LNCAP (cell line): ENCODE results near the gene KRTAP5-2.
"Not testable (repeated sequence)": the region's sequence is repeated elsewhere in the genome, so short reads cannot be mapped to it uniquely, and the experiment has no call there.

Experiments used
- CTCF ChIP-seq: fragments of 450-650 bp; IDR thresholded peaks from 2 replicates; pipeline ENCODE4 v1.5.1; 2017; ENCODE audit warnings: mild to moderate bottlenecking

KRTAP5-2 gene

GRCh38 chr11:1598816-1599215, 722 bp upstream of the KRTAP5-2 start:
- TF ChIP-seq CTCF, result no peak

GRCh38 chr11:1597331-1597993, 632 bp downstream of the KRTAP5-2 start:
- TF ChIP-seq CTCF, result no peak

DNA sequence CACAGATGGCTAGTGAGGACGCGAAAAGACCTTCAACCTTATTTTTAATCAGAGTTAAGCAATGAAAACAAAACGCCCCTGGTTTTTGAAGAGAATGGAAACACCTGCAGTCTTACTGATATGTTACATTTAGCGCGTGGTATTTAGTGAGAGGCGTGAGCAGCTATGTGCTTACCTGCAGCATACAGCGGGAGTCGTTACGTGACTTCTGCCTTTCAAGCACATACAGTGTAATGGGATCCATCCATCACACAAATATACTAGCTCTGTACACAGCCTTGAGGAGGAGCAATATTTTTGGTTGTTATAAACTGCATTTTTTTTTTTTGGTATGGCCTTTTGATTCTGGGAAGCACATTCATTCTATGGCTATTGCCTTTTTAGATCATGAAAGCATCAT, 5.5 kb downstream of the KRTAP5-2 start:
- TF ChIP-seq CTCF, result no peak

GRCh38 chr11:1589996-1590395, 8.1 kb downstream of the KRTAP5-2 start:
- TF ChIP-seq CTCF, result no peak

DNA sequence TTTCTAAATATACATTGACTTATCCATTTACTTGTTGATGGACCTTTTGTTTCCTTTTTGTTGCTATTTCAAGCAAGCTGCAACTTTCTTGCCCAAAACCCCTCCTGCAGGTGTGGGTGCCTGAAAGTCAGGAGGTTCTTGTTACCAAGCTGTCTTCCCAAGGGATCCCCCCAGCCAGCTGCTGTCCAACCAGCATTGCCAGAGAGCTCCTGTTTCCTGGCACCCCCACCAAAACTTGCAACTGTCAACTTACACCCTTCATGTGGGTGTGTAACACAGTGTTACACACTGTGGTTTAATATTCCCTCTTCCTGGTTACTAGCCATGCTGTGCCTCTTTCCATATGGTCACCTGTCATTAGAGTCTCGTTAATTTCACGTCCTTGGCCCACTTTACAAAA, 11.4 kb downstream of the KRTAP5-2 start:
- no peak for TF ChIP-seq CTCF

GRCh38 chr11:1584661-1585370, 13.3 kb downstream of the KRTAP5-2 start, which contains the start of gene KRTAP5-1:
KRTAP5-1 (minus strand) TSS chr11:1585283; CDS start chr11:1585249, 34 bp downstream.
- not testable (repeated sequence) for TF ChIP-seq CTCF

DNA sequence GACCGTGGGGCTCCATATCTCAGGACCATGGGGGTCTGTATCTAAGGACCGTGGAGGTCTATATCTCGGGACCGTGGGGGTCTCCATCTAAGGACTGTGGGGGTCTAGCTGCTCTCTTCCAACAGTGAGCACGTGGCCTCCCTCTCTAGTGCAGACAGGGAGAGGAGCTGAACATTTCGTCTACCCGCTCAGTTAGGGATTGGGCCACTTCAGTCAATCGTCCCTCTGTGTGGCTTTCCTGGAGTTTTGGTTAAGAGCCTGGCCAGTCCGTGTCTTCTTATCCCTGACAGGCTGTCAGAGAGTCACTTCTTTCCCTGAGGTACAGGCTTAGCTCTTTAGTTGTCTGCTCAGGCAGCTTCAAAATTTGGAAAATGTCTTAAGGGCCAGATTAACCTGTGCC, 16.1 kb downstream of the KRTAP5-2 start:
- TF ChIP-seq CTCF, result no peak
